Fibroblast of skin of abdomen (primary cell): ENCODE results near the gene PHACTR3.

ENCODE experiments used
- DNase-seq: peaks from one replicate; pipeline ENCODE4 v3.0.0-alpha.2; 2013

Gene PHACTR3

DNA sequence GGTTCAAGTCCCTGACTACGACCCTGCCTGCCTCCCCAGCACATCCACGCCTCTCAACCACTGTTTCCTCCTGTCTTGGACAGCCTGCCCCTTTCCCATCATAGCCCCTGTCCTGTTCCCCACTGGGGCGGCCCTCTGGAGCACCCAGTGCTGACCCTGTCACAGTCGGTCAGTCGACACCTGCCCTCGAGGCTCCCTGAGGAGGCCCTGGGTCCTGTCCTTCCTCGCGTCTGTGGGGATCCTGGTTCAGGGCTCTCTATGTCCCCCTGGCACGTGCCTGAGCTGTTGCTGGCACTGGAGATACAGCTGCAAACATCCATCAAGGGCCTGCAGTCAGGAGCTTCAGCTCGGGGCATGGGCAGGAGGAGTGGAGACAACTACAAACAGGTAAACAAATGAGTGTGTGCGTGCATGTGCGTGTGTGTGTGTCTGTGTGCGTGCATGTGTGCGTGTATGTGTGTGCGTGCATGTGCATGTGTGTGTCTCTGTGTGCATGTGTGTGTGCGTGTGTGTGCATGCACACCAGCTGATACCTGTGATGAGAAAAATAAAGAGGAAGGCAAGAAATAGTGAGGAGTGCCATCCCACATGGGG lies 132.8 kb downstream of the PHACTR3 start:
- DNase-seq: no peak

GRCh38 chr20:59737816-59738215 lies 133.5 kb downstream of the PHACTR3 start:
- DNase-seq: no peak

GRCh38 chr20:59738851-59739250 lies 134.5 kb downstream of the PHACTR3 start:
- no peak for DNase-seq

DNA sequence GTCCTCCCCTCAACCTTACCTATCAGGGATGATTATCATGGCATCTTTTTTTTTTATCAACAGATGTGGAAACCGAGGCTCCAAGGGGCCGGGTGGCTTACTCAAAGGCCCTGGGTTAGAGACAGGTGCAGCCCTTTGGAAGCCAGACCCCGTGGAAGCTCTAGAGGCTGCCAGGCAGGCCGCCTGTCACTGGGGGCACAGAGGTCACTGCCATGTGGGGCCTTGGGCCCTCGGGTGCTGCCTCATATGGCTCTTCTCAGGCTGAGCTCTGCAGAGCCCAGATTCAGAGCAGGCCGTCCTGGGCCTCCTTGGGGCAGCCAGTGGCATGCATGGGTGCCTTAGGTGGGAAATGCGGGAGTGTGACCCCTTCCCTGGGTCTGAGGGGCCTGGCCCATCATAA lies 136.3 kb downstream of the PHACTR3 start:
- no peak for DNase-seq

DNA sequence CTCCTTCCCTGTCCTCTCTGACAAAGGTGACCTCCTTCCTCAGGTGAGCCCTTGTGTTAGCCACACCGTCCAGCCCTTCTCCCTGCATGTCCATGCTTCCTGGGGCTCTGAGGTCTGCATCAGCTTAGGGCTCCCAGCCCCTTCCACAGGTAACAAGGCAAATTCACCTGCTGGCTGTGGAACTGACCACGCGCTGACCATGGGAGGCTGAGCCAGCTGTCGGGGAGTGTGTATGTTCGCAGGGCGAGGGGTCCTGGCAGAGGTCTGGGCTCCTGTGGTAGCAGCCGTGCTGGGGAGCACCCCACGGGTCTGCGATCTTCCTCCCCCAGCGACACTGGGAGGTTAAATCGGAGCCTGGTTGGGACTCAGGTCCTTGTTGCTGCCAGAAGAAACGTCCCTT lies 136.7 kb downstream of the PHACTR3 start:
- DNase-seq: no peak

DNA sequence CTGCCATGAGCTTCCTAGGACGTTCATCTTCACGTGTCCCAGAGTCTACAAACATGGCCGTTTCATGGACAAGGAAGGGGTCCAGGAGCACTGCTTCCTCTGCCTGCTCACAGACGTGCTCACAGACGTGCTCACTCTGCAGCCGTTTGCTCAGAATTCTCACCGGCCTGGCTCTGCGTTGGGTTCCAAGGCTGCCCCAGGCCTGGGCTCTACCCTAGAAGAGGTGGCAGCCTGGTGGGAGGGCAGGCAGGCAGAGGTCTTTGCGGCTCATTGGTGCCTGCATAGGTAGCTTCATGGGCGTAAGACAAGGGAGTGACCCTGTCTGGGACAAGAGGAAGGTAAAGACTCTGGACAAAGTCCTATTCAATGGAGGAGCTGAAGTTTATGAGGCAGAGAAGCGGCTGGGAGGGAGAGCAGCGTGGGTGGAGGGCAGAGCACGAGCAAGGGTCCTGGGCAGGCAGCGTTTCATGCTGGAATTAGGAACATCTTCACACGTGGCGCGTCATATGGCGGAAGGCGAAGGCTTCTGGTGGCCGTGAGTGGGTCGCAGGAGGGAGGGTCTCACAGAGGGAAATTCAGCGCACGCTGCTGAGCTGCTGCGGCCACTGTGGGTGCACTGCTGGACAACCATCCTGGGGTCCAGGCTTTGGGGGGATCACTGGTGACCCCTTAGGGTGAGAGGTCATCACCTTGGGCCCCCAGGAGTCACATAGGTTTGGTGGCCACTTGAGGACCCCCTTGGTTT lies 138.2 kb downstream of the PHACTR3 start:
- DNase-seq: no peak

DNA sequence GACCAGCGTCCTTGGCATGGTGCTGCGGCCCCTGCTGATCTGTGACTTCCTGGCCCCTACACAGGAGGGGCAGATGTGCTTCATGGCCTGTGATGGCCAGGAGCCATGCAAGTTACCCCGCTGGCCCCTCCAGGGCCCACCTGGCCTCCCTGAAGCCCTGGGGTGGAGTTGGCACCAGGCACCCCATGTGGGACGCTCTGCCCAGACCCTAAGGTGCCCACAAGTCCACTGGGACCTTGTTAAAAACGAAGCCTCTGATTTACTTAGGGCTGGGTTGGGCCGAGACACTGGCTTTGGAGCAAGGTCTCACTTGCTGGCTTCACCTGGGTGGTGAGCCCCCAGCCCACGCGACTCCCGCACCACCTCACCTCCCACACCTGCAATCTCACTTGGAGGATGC lies 139.0 kb downstream of the PHACTR3 start:
- DNase-seq: no peak

DNA sequence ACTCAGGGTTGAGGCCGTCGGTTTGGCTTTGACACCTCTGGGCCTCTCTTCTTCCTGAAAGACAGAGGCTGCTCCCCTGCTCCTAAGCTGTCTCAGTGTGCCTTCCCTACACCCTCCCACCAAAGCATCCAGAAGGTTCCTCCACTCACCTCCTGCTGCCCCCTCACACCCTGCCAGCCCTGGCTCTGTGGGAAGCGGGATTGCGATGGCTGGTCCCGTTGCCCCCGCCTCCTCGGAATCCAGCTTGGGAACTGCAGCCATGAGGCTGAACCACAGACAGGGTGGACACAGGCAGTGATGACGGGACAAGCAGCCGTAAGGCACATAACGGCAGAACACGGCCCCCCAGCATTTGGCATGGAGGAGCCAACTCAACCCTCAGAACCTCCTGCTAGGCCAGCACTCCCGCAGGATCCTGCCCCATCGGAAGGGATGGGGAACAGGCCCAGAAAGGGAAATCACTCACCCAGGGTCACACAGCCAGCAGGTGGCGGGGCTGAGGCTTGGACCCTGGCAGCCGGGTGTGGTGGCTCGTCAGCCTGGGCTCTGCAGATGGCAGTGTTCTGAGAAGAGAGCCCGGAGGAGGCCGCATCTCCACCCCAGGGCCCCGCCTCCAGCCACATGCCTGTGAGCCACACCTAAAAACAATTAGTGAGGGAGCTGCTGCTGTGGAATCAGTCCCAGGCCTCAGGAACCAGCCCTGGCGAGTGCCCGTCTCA lies 139.6 kb downstream of the PHACTR3 start:
- no peak for DNase-seq

DNA sequence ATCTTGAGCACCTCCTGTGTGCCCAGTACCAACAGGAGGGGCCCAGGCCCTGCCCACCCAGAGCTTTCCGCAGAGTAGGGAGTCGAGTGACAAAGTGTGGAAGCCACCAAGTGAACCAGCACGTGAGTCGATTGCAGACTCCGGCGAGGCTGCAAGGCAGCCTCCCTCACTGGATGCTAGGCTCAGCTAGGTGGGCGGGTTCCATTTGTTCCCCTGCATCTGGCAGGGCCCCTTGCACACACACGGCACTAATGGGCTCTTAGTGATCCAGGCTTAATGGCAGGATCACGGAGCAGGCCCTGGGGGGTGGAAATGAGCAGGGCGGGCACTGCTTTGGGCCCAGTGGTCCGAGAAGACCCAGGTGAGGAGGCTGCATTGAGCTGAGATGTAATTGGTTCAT lies 140.4 kb downstream of the PHACTR3 start:
- DNase-seq: no peak

DNA sequence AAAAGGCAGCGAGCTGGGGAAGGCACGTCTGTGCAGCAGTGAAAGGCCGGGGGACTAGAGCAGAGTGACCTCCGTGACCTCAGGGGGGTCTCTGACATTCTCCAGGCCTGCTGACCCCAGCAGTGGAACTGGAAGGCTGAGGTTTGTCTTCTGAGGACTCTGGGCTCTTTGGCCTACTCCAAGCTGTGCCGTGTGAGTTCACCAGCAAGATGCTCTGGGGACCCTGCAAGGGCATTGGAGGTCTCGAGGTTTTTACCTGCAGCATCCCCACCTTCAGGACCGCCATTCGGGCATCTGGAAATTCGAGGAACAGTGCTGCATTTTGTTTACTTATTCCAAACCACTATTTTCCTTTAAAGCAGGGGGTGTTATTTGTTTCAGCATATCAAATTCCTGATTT lies 140.9 kb downstream of the PHACTR3 start:
- DNase-seq: no peak

DNA sequence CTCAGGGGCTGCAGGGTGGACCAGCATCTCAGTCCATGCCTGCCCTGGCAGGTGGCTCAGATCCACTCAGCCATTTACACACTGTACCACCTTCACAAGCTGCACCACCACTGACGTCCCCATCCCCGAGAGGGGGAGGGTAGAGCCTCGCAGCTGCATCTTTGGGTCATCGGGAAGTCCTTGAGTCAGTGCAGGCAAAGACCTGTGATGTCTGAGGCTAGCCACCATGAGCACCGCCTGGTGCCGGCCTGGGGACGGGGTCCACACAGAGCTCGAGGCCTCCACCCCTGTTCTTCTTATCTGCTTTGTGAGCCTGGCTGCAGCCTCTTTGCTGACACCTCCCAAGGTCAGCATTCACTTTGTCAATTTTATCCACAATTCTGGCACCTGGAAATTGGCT lies 141.4 kb downstream of the PHACTR3 start:
- DNase-seq: no peak

- DNase-seq: no peak
These were observed 141.8 kb downstream of the PHACTR3 start for GRCh38 chr20:59746155-59746554.

DNA sequence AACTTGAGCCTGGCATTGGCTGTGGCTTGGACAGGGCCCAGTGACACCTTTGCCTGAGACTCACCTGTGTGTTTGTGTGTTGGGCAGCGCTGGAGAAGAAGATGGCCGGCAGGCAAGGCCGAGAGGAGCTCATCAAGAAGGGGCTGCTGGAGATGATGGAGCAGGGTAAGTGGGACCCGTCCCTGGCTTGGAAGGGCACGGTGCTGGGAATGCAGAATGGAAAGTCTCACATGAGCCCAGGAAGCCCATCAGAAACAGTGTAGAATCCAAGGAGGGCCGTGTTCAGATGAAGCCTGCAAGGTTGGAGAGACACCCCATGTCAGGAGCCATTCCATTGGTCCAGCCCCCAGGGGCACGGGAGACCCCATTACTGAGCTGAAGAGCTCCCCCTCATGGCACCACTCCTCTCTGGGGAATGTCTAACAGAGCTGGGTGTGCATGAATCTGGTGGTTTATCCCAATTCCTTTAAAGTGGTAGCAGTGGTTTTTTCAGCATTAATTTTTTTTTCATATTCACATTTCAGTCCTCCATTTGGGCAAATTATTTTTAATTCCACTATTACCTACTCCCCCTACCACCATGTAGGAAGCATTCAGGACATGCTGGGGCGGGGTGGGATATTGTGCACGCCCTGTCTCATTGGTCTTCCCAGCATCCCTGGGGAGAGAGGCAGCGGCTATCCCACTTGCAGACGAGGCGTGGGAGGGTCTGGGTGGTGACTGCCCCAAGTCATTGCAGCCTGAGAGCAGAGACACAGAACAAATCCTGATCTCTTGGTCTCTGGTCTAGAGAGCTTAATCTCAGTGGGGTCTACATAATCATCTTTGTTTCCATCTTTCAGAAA lies 143.6 kb downstream of the PHACTR3 start:
- DNase-seq: no peak

GRCh38 chr20:59748619-59749191 lies 144.4 kb downstream of the PHACTR3 start:
- peak; percentile 97 for DNase-seq

DNA sequence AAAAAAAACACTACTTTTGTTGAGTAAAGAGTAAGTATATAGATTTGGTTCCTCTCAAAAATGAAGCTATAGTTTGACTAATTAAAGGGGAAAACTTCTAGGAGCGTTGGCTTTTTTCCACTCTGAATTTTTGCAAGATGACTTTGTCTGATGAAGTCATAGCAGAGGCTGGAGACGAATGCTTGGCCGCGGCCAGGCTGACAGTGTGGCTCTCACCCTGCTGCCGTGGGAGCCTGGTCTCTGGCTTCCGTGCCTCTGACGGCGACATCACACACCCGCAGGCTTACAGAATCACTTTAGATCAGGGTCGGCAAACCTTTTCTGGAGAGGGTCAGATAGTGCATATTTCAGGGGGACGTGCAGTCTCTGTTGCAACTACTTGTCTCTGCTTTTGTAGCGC lies 145.0 kb downstream of the PHACTR3 start:
- DNase-seq: peak; percentile 87

GRCh38 chr20:59750209-59750840 lies 146.0 kb downstream of the PHACTR3 start:
- no peak for DNase-seq

DNA sequence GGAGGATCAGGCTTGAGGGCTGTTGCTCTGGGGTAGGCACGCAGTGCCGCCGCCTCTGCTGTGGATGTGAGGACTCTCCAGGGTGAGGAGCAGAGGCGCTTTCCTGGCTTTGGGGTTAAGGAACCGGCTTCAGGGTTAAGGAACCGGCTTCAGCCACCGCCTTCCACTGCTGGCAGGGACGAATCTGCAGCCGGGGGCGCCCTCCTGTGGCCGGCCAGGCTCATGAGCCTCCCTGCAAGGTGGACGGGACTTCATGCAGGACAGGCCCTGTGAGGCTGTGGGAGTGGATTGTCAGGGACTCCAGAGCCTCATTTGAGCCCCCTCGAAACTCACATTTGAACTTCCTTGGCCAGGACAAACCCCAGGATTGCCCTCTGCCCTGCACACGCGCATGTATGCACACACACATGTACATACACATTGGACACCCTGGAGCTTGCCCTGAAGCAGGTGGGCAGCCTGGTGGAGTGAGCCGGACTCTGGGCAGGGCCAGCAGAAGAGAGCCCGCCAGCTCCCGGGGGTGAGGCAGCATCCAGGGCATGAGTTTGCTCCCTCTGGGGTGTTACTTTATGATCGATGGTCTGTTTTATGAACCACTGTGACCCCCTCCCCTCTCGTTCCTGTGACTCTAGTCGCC lies 146.9 kb downstream of the PHACTR3 start:
- DNase-seq: peak; percentile 63

DNA sequence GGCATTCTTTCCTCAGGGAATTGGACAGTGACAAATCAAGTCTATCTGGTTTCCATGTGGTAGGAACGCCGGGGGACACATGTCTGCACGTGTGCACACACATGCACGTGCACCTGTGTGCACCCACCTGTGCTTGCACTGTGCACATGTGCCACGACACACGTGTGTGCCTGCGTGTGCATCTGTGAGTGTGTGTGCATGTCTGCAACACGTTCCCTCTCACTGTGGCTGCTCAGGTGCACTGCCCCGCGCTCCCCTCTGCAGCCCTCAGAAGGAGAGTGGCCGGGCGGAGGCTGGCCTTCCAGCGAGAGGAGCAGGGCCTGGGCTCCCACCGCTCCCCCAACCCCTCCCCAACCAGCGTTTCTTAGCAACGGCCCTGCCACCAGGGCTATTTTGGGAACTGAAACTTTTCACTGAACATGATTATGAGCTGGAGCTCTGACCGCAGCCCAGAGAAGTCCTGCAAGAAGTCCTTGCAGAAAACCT lies 147.8 kb downstream of the PHACTR3 start:
- no peak for DNase-seq

DNA sequence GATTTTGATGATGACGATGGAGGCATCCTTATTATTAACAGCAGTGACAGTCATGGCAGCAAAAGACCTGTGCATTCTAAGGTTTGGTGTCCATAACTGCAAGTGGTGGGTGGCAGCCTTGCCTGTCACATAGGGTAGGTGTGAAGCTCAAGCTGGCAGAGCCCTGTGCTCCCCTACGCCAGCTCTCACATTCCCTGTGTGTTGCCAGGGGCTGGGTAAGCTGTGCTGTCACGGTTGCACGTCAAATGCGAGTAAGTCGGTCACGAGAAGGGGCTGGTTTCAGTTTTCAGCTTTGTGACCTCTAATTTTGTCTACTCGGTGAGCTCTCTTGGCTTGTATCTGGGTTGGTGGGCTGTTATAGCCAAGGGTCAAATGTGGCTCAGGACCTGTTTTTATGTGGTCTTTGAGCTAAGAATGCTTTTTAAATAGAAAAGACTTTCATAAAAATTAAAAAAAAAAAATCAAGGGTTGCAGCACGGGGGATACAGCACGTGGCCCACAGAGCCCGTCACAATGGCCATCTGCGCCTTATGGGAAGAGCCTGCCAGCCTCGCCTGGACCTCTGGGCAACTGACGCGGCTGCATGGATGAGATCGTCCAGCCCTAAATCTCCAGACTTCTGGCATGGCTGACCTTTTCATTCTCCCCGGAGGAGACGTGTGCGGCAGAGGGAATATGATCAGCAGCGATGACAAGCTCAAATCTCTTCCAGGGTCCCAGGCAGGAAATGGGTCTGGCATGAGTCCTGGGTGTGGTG lies 148.5 kb downstream of the PHACTR3 start:
- DNase-seq: no peak

GRCh38 chr20:59753836-59754235 lies 149.5 kb downstream of the PHACTR3 start:
- DNase-seq: no peak

- no peak for DNase-seq
These were observed 150.2 kb downstream of the PHACTR3 start for GRCh38 chr20:59754551-59754950.
